ENCODE measurements around the gene RPTOR.

The RPTOR gene

DNA sequence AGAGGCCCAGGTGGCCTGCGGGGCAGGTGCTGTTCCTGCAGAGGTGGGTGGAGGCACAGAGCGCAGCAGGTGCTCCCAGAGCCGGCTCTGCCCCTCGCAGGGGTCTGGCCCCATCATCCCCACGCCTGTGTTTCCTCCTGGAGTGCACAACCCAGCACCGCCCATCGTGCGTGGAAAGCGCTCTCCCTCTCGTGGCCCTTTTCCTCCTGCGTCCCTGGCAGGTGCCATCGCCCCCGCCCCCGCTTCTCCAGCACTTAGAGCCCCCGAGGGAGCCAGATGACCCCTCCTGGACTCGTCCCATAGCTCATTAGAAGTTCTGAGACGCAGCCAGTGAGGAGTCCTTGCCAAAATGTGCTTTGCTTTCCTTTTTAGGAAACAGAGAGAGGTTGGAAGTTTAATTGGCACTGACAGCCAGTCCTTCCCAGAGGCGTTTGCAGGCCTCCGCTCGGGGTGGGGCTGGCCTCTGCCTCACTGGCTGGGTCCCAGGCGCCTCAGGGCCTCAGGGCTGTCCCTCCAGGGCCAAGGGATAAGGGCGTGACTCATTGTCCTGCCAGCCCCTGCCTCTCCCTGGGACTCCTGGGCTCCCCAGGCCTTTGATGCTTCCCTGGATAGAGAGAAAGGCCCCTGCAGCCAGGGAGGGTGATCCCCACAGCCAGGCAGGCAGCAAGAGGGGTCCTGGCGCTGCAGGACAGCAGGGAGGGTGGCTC is 414.8 kb downstream of the RPTOR start:
- no peak for DNase-seq (ENCODE audit: low read depth, low spot score)

DNA sequence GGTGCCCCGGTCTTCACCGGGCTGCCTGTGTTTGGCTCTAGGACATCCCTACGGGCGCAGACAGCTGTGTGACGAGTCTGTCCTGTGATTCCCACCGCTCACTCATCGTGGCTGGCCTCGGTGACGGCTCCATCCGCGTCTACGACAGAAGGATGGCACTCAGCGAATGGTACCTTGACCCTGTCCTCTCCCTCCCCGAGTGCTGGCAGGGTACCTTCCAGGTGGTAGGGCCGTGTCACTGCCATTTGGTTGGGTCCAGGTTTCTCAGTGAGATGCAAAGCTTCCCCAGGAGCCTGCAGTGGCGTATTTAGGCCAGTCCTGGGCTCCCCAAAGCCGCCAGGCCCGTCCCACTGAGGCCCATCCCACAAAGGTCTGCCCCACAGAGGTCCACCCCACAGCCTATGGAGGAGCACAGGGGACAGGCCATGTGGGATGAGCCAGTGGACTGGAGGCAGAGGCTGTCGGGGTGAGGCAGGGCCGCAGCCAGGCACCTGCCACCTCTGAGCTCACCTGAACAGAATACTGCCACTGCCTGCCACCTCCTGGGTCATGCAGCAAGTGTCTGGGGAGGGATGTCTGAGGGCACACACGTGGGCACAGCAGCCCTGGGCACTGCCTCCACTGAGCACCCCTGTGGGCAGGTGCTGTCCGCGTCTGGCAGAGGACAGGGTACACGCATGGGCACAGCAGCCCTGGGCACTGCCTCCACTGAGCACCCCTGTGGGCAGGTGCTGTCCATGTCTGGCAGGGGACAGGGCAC is 415.6 kb downstream of the RPTOR start:
- no peak for DNase-seq (ENCODE audit: low read depth, low spot score)

DNA sequence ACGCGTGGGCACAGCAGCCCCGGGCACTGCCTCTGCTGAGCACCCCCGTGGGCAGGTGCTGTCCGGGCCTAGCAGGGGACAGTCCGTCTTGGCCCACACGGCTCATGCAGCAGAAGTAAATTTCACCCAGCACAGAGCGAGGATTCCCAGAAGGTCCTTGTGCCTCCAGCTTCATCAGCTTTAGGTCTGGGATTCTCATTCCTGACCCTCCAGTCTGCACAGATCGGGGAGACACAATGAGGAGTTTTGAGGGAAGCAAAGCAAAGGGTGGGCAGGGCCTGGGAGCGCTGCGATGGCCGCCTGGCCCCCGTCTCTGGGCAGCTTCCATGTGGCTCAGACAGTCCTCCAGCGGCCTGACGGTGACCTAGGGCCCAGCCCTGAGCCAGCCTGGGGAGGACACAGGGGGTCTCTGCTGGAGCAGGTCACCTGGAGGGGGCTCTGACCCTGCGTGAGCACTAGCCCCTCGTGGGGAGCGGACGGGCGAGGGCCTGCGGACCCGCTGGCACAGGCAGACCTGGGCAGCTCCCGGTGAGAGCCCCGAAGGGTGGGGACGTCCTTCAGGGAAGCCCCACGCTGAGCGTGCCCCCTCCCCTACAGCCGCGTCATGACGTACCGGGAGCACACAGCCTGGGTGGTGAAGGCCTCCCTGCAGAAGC is 416.3 kb downstream of the RPTOR start:
- no peak for DNase-seq (ENCODE audit: low read depth, low spot score)

DNA sequence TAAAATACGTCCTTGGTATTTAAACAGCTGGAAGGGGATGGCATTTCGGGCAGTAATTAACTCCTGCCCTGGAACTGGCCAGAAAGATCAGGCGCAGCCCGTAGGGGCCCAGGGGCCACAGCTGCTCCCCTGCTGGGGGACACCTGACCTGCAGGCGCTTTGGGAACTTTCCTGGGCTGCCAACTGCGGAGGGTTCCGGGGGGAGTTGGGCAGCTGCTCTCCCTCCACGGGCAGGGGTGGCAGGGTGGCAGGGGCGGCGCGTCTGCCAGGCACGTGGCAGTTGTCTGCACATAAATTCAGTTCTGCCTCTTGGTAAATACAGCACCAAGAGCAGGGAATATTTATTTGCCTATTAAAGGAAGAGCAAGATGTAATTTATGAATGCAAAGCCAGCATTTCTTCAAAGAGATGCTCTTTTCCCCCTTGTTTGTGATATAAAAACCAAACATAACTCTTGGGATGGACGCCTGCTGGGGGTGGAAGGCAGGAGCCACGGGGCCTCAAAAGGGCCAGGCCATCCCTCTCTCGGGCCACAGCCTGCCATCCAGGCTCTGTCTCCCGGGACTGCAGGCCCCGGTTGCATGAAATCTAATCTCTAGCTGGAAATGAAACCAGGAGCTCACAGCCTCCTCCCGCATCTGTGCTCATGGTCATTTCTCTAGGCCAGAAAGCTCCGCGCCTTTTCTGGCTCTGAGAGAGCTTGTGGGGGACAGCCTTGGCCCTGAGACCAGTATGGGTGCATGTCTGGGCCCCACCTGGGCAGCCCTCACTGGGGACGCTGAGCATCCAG is 417.1 kb downstream of the RPTOR start:
- DNase-seq (ENCODE audit: low read depth, low spot score), result no peak

DNA sequence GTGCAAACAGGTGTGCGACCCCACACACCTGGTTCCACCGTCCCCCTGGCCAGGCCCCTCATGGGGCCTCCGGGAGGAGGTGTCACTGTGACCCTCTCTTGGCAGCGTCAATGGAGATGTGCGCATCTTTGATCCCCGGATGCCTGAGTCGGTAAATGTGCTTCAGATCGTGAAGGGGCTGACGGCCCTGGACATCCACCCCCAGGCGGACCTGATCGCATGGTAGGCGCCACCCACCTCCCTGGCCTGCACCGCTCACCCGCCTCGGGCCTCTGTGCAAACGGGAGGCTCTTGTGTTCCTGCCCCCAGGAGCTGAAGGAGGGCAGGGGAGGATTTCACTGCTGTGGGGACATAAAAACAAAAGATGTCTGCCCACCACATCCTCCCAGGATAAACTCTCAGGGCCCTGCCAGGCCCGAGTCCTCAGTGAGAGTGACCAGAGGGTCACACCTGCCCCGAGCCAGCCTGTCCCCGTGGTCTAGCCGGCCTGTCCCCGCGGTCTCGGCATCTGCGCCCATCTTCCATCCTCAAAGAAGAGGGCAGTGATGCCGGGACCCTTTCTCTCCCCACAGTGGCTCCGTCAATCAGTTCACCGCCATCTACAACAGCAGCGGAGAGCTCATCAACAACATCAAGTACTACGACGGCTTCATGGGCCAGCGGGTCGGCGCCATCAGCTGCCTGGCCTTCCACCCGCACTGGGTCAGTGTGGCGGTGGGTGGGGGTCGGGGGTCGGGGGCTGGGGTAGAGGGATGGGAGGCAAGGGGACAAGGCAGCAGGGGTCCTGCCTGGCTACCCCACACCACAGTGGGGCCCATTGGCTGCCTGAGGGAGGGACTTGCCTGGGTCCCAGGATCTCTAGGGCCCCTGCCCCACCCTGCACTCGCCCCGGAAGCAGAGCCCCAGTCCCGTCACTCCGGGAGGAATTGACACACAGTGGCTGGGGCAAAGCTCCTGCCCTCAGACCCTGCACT is 418.0 kb downstream of the RPTOR start:
- no peak for DNase-seq (ENCODE audit: low read depth, low spot score)

DNA sequence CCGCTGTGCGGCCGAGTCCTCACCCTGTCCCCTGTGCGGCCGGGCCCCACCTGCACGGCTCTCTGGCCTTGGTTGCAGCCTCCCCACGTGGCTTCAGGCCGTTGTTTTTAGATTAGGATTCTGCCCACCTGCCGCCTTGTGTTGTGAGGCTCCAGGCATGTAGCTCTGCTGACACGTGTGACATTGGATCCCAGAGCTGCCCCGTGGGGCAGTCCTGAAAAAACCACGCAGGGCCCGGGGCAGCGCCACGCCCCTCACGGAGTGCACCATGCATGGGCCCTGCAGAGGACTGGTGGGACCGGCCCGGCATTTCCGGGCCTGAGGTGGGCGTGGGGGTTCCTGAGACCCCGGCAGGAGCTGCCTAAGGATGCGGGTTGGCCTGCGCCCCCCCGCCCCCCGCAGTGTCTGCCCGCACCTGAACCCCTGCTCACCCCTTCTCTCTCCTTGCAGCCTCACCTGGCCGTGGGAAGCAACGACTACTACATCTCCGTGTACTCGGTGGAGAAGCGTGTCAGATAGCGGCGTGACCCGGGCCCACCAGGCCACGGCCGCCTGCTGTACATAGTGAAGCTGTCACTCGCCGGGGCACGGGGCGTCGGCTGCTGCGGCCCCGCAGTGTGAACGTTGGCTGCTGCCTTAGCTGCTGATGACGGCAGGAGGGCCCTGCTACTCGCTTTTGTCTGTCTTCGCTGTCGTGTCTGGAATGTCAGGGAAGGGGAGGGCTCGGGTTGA is 419.3 kb downstream of the RPTOR start:
- no peak for DNase-seq (ENCODE audit: low read depth, low spot score)

DNA sequence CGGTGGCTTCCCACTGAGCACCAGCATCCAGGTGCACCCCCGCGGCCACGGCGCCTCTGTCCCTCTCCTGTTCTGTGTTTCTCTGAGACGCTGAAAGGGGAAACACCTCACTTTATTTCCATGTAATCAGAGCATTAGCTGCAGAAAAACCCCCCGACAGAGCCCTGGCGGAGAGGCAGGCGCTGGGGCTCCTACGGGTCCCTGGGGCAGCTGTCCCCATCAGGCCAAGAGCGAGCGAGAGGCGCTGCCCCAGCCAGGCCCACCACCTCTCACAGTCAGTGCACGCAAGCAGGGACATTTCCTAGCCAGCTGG is 419.9 kb downstream of the RPTOR start:
- DNase-seq (ENCODE audit: low read depth, low spot score), result no peak

DNA sequence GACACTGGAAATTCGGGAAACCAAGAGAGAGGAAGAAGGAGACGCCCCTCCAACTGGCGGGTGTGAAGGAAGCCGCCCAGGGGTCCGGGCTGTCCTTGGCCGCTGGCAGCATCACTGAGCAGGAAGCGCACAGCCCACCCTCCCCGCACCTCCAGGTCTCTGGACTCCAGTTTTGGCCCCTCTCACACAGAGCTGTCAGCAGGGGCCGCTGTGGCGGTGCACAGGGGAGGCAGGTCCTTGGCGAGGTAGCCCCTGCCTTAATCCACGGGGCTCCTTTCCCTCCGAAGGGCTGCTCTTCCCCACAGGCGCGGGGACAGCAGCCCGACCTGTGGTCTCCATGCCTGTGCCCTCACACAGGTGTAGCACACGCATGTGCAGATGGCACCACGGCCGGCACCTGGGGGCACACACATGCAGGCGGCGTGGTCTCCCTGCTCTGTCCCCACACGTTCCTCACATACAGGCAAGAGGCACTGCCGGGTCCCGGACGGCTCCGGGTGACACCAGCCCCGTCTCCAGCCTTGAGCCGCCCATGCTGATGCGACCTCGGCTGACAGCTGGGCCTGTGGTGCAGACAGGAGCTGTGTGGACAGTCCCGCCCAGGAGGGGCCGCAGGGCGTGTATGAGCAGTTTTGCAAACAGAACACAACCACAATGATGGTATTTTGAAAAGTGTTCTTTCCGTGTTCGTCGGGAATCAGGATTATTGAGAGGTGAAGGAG is 420.4 kb downstream of the RPTOR start:
- DNase-seq (ENCODE audit: low read depth, low spot score), result no peak

DNA sequence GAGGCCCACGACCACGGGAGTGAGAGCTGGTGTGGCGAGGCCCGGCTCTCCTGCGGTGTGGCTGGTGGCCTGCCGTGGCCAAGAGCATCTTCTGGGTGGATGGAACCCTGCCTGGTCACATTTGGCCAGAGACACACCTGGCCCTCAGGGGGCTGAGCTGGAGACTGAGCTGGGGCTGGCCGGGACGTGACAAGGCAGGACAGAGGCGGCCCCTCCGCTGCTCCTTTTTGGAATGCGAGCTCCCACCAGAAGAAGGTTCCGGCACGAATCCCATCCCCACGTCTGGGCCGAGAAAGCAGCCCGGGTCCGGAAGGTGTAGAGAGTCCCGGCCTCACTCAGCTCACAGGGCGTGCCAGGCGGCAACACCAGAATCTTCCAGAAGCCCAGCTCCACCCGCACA is 421.0 kb downstream of the RPTOR start:
- DNase-seq (ENCODE audit: low read depth, low spot score), result no peak

DNA sequence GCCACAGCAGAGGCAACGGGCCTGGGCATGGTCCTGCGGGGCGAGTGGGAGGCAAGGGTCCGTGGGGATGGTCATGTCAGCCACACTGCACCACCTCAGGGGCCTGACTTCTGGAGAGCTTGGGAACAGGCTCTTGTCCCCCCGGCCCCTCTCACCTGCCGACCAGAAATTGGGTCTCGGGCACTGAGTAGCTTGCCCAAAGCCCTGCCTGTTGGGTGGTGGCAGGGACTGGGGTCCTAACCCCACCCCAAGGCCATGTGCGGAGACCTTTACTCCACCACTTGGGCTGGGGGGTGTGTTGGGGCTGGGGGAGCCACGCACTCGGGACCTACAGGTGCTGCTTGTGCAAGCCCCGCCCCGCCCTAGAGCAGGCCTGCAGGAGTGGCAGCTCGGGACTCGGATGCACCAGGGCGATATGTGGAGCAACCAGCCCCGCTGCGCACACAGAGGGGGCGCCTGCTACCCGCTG is 422.8 kb downstream of the RPTOR start:
- no peak for DNase-seq (ENCODE audit: low read depth, low spot score)

DNA sequence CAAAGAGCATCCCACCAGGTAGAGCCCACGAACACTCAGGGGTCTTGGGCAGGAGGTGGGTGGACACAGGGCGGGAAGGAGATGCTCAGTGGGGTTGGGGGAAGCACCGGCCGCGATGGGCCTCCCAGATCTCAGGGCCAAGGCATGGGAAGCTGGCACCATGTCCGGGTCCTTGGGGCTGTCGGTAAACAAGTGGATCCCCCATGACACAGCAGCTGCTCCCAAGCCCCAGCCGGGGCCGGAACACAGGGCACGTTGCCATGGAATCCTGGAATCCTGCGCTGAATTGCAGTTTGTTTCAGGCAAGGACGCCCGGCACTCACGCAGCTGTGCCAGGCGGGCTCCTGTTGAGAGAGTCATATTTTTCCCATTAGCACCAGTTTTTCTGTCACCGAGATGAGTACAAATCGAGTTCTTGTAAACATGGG is 424.0 kb downstream of the RPTOR start:
- DNase-seq (ENCODE audit: low read depth, low spot score), result no peak

DNA sequence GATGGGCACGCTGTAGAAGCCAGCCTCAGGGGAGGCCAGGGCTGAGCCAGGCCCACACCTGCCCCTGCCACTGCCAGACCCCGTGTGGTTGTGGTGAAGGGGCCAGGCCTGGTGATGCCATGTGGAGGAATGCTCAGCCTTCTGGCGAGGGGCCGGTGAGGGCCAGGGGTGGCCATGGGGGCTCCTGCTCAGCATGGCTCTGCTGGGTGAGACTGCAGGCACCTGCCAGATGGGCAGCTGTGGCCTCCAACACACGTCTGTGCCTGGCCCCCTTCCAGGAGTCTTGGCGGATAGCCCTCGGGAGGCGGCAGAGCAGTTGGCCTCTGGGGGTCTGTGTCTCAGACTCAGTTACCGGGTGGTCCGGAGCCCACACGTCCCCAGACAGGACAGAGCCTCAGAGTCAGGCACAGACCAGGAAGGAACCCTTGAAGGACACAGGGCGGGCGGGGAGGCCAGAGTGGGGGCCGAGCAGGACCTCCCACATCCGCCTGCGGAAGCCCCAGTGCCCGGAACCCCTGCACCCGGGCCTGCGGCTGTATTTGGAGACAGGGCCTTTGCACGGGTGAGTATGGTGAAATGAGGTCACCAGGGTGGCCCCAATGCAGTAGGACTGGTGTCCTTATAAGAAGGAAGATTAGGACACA is 424.5 kb downstream of the RPTOR start:
- DNase-seq (ENCODE audit: low read depth, low spot score), result no peak

DNA sequence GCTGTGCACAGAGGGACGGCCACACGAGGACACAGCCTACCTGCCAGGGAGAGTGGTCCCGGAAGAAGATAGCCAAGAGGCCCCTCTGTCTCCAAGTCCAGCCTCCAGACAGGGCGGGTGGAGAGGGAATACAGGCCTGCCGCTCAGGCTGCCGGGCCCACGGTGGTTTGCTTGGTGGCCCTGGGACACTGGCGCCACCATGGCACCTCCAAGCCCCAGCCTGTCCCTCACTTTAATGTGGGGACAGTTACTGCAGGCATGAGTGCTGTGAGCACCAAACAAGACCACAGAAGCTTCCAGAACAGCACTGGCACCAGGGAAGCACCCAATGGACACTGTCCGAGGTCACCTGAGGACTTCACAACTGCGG is 425.0 kb downstream of the RPTOR start:
- no peak for DNase-seq (ENCODE audit: low read depth, low spot score)

DNA sequence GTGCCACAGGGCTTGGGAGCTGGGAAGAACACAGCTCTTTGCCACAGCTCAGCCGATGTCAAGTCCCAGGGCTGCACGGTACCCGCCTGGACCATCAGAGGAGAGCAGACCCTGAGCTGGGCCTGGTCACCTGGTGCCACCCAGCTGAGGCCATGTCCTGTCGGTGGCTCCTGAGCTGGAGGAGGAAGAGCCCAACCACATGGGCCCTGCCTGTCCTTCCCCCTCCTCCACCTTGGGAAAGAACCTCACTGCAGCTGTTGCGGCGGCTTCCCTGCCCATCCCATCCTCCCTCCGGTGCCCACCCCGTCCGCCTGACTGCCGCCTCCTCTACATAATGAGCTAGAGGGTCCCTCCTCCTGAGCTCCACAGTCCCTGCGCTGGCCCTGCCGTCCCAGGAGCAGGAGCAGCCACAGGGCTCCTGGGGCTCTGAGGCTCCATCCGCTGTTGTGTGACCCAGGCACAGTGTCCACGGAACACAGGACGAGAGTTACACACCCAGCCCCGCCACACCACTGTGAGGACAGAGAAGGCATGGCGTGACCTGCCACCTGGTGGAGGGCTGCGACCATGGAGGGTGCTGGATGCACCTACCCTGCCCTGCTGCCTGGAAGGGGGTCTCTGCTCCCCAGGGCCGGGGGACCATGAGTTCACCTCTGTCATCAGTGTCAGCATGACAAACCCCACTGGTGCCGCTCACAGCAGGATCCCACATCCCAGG is 425.6 kb downstream of the RPTOR start:
- no peak for DNase-seq (ENCODE audit: low read depth, low spot score)

DNA sequence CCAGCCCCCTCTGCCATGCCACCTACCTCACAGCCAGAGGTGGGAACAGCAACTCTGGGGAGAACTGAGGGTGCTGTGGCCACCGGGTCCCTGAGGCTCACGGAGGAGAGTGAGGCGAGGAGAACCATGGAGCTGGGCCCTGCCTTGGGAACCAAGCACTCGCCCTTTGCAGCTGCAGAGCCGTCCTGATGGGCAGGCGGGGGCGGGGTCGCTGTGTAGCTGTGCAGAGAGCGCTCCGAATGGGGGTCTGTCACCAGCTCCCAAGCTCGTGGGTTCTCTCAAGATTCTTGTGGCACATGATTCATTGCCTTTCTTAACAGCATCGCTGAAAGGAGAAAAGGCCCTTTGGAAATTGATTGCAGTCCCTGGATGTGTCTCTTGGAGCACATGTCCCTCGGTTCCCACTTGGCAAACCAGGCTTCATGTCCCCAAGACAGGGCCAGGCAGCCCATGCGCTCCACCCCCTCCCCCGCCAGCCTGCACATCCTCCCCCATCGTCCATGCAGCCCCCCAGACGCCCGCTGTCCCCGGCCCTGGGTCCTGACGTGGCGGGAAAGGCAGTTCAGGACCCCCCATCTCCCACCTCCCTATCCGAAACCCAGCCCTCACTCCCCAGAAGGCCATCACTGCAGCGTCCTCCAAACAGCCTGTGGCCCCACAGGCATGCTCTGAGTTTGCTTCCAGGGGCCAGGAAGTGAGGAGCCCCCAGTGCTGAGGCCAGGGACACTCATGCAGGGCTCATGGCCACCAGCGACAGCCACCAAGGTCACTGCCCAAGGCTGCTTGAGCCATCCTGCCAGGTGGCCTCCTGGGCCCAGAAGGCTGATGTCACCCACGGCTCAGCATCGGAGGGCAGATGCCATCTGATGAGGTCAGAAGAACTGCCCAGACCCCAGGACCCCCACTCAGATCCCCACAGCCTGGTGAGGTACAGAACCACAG is 426.4 kb downstream of the RPTOR start:
- DNase-seq (ENCODE audit: low read depth, low spot score), result no peak

DNA sequence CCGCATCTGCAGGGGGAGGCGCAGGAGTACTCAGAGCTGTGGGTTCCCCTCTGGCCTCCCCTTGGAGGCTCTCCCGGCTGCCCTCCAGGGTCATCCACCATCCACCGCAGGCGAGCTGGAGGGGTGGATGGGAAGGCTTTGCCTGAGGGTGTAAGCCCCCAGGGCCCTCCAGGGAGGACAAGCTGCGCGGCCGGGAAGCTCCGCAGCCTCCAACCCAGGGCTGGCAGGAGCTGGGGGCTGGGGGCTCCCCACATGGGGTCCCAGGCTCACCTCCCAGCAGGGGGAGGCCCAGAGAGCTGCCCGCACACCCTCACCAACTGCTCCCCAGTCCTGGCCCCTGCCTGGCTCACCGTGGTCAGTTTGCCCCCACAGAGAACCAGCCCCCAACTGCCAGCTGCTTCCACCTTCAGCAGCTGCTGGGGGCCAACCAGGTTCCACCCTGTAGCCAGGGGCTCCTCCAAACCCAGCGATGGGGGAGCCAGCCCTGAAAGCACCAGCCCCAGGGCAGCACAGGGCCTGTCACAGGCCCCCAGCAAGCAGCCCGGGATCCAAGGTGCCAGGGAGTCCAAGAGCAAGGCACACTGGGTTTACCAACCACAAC is 427.2 kb downstream of the RPTOR start:
- no peak for DNase-seq (ENCODE audit: low read depth, low spot score)

DNA sequence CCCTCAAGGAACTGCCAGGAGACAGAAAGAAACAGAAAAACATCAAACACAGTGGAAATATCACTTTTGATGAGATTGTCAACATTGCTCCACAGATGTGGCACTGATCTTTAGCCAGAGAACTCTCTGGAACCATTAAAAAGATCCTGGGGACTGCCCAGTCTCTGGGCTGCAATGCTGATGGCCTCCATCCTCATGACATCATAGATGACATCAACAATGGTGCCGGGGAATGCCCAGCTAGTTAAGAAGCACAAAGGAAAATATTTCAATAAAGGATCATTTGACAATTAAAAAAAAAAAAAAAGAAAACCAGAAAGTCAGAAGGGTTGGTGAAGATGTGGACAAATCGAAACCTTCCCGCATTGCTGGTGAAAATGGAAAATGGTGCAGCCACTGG is 432.1 kb downstream of the RPTOR start:
- no peak for DNase-seq (ENCODE audit: low read depth, low spot score)

Data from iPS DF 19.7 (cell line).